Neural cell (in vitro differentiated cells): ENCODE measurements around the gene KRTAP5-1.

Experiments used
- CTCF ChIP-seq: fragments of 450-650 bp; IDR thresholded peaks from 2 replicates; pipeline ENCODE4 v1.5.1; 2014; ENCODE audit warnings: antibody characterized with exemption, mild to moderate bottlenecking, moderate library complexity; ENCODE audit not compliant: poor library complexity, severe bottlenecking
- EP300 ChIP-seq: fragments of 450-650 bp; conservative IDR thresholded peaks from 2 replicates; pipeline ENCODE4 v1.6.1; 2014; ENCODE audit warnings: antibody characterized with exemption, mild to moderate bottlenecking, moderate library complexity; ENCODE audit not compliant: poor library complexity, severe bottlenecking
- EZH2 ChIP-seq: fragments of 200-600, 300-800 bp; shearing (Covaris generic), sonication (generic); IDR thresholded peaks from 2 replicates; pipeline ENCODE4 v1.6.1; 2014; ENCODE audit warnings: antibody characterized with exemption, low read length, borderline replicate concordance, mild to moderate bottlenecking; ENCODE audit not compliant: insufficient read depth, poor library complexity, severe bottlenecking
- POLR2AphosphoS5 ChIP-seq: IDR thresholded peaks from 2 replicates; pipeline ENCODE4 v1.6.1; 2012
- REST ChIP-seq: IDR thresholded peaks from 2 replicates; pipeline ENCODE4 v1.6.1; 2012; ENCODE audit warnings: borderline replicate concordance
- SMC3 ChIP-seq: fragments of 450-650 bp; conservative IDR thresholded peaks from 2 replicates; pipeline ENCODE4 v1.6.1; 2014; ENCODE audit warnings: antibody characterized with exemption, mild to moderate bottlenecking, moderate library complexity; ENCODE audit not compliant: poor library complexity
- TAF1 ChIP-seq: IDR thresholded peaks from 2 replicates; pipeline ENCODE4 v1.6.1; 2012; ENCODE audit warnings: low read depth

DNA sequence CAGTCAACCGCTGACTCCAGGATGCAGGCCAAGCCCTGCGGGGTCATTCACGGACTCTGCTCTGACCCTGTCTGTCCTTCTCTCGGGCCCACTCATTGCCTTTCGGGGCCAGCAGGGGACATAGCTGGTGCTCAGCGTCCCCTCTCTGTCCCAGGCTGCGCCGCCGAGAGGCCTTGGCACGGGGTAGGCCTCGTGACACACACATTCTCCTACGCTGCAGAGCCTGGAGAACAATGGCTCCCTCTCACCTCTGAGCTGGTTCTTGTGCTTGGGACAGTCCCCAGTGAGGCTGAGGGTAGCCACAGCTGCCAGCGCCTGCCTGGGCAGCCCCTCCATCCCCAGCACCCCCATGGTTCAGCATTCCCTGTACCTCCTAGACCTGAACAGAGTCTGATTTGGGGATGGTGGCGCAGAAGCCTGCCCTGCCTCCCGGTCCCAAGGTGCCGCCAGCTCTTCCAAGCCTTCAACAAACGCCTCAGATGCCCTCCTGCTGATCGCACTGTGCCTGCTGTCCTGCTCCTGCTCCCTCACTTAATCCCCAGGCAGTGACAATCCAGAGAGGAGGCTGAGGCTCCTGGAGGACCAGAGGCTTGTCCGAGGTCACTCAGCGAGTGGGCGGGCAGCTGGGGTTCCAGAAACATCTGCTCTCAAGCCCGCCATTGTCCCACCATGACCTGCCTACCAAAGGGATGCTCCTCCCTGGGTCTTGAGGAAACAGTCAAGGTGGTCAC is 43.4 kb downstream of the KRTAP5-1 start:
- TF ChIP-seq CTCF, result no peak
- TF ChIP-seq EZH2, result no peak
- no peak for TF ChIP-seq SMC3
- TF ChIP-seq POLR2AphosphoS5, result no peak
- no peak for TF ChIP-seq EP300
- TF ChIP-seq TAF1, result no peak
- TF ChIP-seq REST, result no peak
